ENCODE results near the gene CDCP1.

Gene CDCP1

DNA sequence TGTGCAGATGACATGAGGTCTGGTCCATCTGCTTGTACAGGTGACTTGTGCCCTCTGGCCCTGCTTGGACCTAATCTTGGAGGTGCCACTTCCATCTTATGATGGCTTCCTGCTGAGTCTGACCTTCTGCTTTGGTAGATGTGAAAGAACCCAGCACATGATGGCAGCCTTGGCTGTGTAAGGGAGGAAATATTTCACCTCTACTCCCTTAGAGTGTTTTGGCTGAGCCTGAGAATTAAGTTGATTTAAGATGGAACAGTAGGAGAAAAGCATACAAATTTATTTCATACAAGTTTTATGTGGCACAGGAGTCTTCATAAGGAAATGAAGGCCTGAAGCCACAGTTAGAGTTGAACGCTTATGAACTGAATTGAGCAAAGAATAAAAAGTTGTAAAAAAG is 27.6 kb upstream of the CDCP1 start:
- no peak overlapping the region for H3K4me3 ChIP-seq (ENCODE audit: low read depth, low read length)
- TF ChIP-seq, protein P1, sequence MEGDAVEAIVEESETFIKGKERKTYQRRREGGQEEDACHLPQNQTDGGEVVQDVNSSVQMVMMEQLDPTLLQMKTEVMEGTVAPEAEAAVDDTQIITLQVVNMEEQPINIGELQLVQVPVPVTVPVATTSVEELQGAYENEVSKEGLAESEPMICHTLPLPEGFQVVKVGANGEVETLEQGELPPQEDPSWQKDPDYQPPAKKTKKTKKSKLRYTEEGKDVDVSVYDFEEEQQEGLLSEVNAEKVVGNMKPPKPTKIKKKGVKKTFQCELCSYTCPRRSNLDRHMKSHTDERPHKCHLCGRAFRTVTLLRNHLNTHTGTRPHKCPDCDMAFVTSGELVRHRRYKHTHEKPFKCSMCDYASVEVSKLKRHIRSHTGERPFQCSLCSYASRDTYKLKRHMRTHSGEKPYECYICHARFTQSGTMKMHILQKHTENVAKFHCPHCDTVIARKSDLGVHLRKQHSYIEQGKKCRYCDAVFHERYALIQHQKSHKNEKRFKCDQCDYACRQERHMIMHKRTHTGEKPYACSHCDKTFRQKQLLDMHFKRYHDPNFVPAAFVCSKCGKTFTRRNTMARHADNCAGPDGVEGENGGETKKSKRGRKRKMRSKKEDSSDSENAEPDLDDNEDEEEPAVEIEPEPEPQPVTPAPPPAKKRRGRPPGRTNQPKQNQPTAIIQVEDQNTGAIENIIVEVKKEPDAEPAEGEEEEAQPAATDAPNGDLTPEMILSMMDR (IDR thresholded peaks at IDR 0.05; ENCODE audit: low read depth, low read length): no peak
- in situ Hi-C loops (cut with HindIII; ENCODE audit: low sequenced_read_pairs): no loop called here
- DNase-seq (ENCODE audit: low read depth, low spot score): no peak

DNA sequence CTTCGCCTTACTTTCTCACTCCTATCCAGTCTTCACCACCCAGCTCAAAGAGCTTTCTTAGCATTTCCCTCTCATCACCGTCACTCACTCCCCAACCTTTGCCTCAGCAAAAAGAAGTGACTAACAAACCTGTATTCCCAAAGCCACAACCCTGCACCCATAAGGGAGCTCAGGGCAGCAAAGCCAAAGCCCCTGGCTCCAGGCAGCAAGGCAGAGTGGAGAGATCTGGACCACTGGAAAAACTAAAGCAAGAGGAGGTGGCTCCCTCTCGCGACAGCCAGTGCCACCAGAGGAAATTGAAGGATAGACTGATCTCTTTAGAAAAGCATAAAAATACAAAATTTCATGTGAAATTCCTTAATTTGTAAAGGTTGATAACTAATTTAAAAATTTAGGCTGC is 25.1 kb upstream of the CDCP1 start:
- in situ Hi-C loops (cut with HindIII; ENCODE audit: low sequenced_read_pairs): no loop called here
- TF ChIP-seq, protein P1 (IDR thresholded peaks at IDR 0.05; ENCODE audit: low read depth, low read length): no peak
- H3K4me3 ChIP-seq (ENCODE audit: low read depth, low read length): no peak overlapping the region
- DNase-seq (ENCODE audit: low read depth, low spot score): no peak

DNA sequence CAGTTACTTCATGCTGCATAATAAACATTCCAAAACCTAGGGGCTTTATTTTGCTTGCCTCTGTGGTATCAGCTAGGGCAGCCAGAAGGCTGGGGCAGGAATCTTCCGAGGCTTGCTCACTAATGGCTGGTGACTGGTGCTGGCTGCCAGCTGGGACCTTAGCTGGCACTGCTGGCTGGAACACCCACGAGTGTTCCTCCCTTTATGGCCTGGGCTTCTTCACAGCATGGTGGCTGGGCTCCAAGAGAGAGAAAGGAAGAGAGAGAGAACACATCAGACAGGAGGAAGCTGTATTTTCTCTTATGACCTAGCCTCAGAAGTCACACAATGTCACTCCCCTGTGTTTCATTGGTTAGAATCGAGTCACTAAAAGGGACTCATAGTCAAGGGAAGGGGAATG is 23.9 kb upstream of the CDCP1 start:
- no peak overlapping the region for H3K4me3 ChIP-seq (ENCODE audit: low read depth, low read length)
- TF ChIP-seq, protein P1 (IDR thresholded peaks at IDR 0.05; ENCODE audit: low read depth, low read length): no peak
- no peak for DNase-seq (ENCODE audit: low read depth, low spot score)
- in situ Hi-C loops (cut with HindIII; ENCODE audit: low sequenced_read_pairs): no loop called here

DNA sequence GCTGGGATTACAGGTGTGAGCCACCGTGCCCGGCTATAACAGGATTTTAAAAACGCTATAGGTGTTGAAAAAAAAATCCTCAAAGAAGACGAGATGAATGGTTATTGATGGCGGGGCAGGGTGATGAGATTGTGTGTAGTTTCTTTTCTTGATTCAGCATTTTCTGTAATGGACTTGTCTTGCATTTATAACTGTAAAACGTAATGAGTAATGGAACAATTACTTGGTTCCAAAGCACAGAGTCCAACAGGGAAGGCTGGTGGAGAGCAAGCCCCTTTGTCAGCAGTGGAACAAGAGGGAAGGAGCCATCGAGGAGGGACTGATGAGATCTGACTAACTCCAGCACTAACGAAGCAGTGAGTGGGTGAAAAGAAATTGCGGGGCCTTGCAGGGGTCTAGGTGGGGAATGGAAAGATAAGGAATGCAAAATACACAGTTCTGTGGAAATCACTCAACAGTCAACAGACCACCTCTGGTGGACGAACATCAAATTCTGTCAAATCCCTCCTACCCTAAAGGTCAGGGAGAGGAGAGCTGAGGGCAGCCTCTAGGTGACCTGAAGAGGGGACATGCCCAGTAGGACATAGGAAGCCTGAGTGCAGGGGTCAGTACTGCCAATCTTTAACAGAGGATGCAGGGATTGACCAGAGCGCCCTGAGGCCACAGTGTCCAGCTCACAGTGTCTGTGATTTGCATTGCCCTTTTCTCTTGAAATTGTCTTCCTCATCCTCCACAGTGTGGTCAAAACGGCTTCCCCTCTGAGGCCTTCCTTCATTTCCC is 23.1 kb upstream of the CDCP1 start:
- TF ChIP-seq, protein P1 (IDR thresholded peaks at IDR 0.05; ENCODE audit: low read depth, low read length): no peak
- in situ Hi-C loops (cut with HindIII; ENCODE audit: low sequenced_read_pairs): no loop called here
- H3K4me3 ChIP-seq (ENCODE audit: low read depth, low read length): no peak overlapping the region
- DNase-seq (ENCODE audit: low read depth, low spot score): no peak

DNA sequence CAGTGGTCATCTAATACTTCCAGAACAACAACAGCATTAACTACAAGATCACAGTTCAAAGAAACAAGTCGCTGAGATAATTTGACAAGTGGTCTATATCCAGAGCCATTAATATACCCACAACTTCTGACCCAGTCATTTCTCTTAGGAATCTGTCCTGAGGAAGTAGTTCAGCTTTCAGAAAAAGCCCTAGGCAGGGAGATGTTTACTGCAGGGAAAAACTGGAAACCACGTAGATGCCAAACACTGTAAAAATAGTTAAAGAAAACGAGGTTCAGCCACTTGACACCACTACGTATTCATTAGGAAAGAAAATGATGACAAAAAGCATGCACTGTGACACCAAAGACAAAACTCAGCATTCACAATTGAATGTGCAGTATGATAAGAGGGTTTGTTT is 22.3 kb upstream of the CDCP1 start:
- H3K4me3 ChIP-seq (ENCODE audit: low read depth, low read length): no peak overlapping the region
- no peak for DNase-seq (ENCODE audit: low read depth, low spot score)
- in situ Hi-C loops (cut with HindIII; ENCODE audit: low sequenced_read_pairs): no loop called here
- TF ChIP-seq, protein P1 (IDR thresholded peaks at IDR 0.05; ENCODE audit: low read depth, low read length): no peak

DNA sequence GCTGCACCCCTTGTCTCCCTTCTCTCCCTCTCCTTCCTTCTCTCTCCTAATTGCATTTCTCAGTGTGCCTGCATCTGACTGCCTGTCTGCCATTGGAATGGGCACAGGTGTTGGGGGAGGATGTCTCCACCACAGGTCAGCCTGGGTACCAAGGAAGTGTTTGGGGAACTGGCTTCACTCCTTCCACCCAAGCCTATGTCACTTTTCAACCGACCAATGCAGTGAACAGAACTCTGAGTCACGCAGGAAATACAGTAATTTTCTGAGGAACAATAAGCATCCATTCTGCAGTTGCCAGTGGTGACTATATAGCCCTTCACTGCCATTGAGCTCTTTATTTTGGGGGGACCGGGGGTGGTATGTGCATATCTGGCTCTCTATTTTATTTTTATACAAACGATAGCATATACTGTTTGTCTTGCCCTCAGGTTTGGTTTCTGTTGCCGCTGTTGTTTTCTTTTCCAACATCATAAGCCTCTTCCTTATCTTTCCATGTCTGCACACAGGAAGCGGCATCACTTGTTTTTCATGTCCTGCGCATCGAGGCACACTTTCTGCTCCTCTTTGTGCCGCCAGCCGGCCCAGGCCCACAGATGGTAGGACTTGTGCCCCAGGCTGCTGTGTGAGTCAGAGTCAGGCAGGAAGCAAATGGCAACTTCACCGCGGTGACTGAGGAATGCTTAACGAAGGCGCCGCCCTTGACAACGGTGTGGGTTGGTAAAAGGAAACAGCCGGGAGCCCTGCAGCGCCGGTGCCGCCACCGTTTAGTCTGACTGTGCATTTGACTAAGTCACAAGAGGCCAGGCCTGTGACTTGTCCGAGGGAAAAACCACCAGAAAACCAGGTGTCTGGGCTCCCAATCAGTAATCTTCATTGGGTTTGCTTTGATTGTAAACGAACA is 21.1 kb upstream of the CDCP1 start:
- DNase-seq (ENCODE audit: low read depth, low spot score): peak; percentile 96
- no peak overlapping the region for H3K4me3 ChIP-seq (ENCODE audit: low read depth, low read length)
- in situ Hi-C loops (cut with HindIII; ENCODE audit: low sequenced_read_pairs): no loop called here
- TF ChIP-seq, protein P1 (IDR thresholded peaks at IDR 0.05; ENCODE audit: low read depth, low read length): no peak

Data from astrocyte of the spinal cord (primary cell).